Neural cell (in vitro differentiated cells): ENCODE results near the gene SERPINB5. TPM values are rescaled to one million over a fixed set of nuclear protein-coding genes. Genes with fewer than 3 reads are reported as not detected.

Source experiments
- H2AFZ ChIP-seq: fragments of 200-600, 300-800 bp; sonication (generic), shearing (Covaris generic); 2 replicates; pipeline ENCODE4 v1.6.0; 2014; ENCODE audit warnings: low read depth, mild to moderate bottlenecking, antibody characterized with exemption, low read length, moderate library complexity
- H3F3A ChIP-seq: fragments of 200-600 bp; shearing (Covaris generic); 2 replicates; pipeline ENCODE4 v1.6.1; 2016; ENCODE audit warnings: mild to moderate bottlenecking, moderate library complexity, mixed read lengths, antibody characterized with exemption, low read length; ENCODE audit not compliant: insufficient read depth, poor library complexity, severe bottlenecking
- H3K27ac ChIP-seq: fragments of 200-600, 300-800 bp; sonication (generic), shearing (Covaris generic); 2 replicates; pipeline ENCODE4 v1.5.1; 2014; ENCODE audit warnings: mild to moderate bottlenecking, low read length, moderate library complexity
- H3K27me3 ChIP-seq: fragments of 300-800, 200-600 bp; sonication (generic), shearing (Covaris generic); 2 replicates; pipeline ENCODE4 v1.6.0; 2014; ENCODE audit warnings: mild to moderate bottlenecking, low read depth, low read length, moderate library complexity; ENCODE audit not compliant: insufficient read depth
- H3K36me3 ChIP-seq: fragments of 300-800, 200-600 bp; sonication (generic), shearing (Covaris generic); 2 replicates; pipeline ENCODE4 v1.5.1; 2014; ENCODE audit warnings: mild to moderate bottlenecking, antibody characterized with exemption, low read length, moderate library complexity; ENCODE audit not compliant: insufficient read depth
- H3K4me2 ChIP-seq: fragments of 300-800, 200-600 bp; sonication (generic), shearing (Covaris generic); 2 replicates; pipeline ENCODE4 v1.6.0; 2014; ENCODE audit warnings: mild to moderate bottlenecking, low read length
- H3K4me3 ChIP-seq: fragments of 300-800, 200-600 bp; sonication (generic), shearing (Covaris generic); 2 replicates; pipeline ENCODE4 v1.5.1; 2014; ENCODE audit warnings: mild to moderate bottlenecking, low read length, moderate library complexity
- H3K79me2 ChIP-seq: fragments of 200-600 bp; shearing (Covaris generic); replicated peaks from 2 replicates; pipeline ENCODE4 v1.6.0; 2014; ENCODE audit warnings: mild to moderate bottlenecking, low read length, moderate library complexity; ENCODE audit not compliant: insufficient read depth
- H3K9ac ChIP-seq: fragments of 300-800, 200-600 bp; sonication (generic), shearing (Covaris generic); 2 replicates; pipeline ENCODE4 v1.6.1; 2016; ENCODE audit warnings: mild to moderate bottlenecking, low read length, mixed read lengths
- H3K9me2 ChIP-seq: fragments of 200-600 bp; shearing (Covaris generic); 2 replicates; pipeline ENCODE4 v1.6.1; 2016; ENCODE audit warnings: mild to moderate bottlenecking, low read length, mixed read lengths; ENCODE audit not compliant: insufficient read depth
- H3K9me3 ChIP-seq: fragments of 200-600, 300-800 bp; sonication (generic), shearing (Covaris generic); 2 replicates; pipeline ENCODE4 v1.6.1; 2016; ENCODE audit warnings: mild to moderate bottlenecking, mixed run types, low read length, moderate library complexity, mixed read lengths
- H4K20me1 ChIP-seq: fragments of 200-600 bp; shearing (Covaris generic); 2 replicates; pipeline ENCODE4 v1.6.1; 2016; ENCODE audit warnings: mild to moderate bottlenecking, mixed run types; ENCODE audit not compliant: insufficient read depth
- CTCF ChIP-seq: fragments of 450-650 bp; IDR thresholded peaks from 2 replicates; pipeline ENCODE4 v1.5.1; 2014; ENCODE audit warnings: antibody characterized with exemption, mild to moderate bottlenecking, moderate library complexity; ENCODE audit not compliant: poor library complexity, severe bottlenecking
- EP300 ChIP-seq: fragments of 450-650 bp; conservative IDR thresholded peaks from 2 replicates; pipeline ENCODE4 v1.6.1; 2014; ENCODE audit warnings: antibody characterized with exemption, mild to moderate bottlenecking, moderate library complexity; ENCODE audit not compliant: poor library complexity, severe bottlenecking
- EZH2 ChIP-seq: fragments of 200-600, 300-800 bp; shearing (Covaris generic), sonication (generic); IDR thresholded peaks from 2 replicates; pipeline ENCODE4 v1.6.1; 2014; ENCODE audit warnings: antibody characterized with exemption, low read length, borderline replicate concordance, mild to moderate bottlenecking; ENCODE audit not compliant: insufficient read depth, poor library complexity, severe bottlenecking
- MXI1 ChIP-seq: fragments of 450-650 bp; conservative IDR thresholded peaks from 2 replicates; pipeline ENCODE4 v1.6.1; 2014; ENCODE audit warnings: antibody characterized with exemption, mild to moderate bottlenecking; ENCODE audit not compliant: poor library complexity, severe bottlenecking
- POLR2AphosphoS5 ChIP-seq: IDR thresholded peaks from 2 replicates; pipeline ENCODE4 v1.6.1; 2012
- RAD21 ChIP-seq: fragments of 450-650 bp; conservative IDR thresholded peaks from 2 replicates; pipeline ENCODE4 v1.6.1; 2014; ENCODE audit warnings: antibody characterized with exemption, mild to moderate bottlenecking, moderate library complexity
- REST ChIP-seq: IDR thresholded peaks from 2 replicates; pipeline ENCODE4 v1.6.1; 2012; ENCODE audit warnings: borderline replicate concordance
- SMC3 ChIP-seq: fragments of 450-650 bp; conservative IDR thresholded peaks from 2 replicates; pipeline ENCODE4 v1.6.1; 2014; ENCODE audit warnings: antibody characterized with exemption, mild to moderate bottlenecking, moderate library complexity; ENCODE audit not compliant: poor library complexity
- TAF1 ChIP-seq: IDR thresholded peaks from 2 replicates; pipeline ENCODE4 v1.6.1; 2012; ENCODE audit warnings: low read depth
- polyA plus RNA-seq: library from polyadenylated mRNA; depleted of rRNA; stranded (reverse); fragments of >200 nt; gene quantifications from 2 replicates; pipeline ENCODE4 v1.2.3, GENCODE V29; 2014

Gene SERPINB5
- polyA plus RNA-seq, 1 donor from 2014 or later, result not detected

GRCh38 chr18:63440219-63440618 is 36.5 kb upstream of the SERPINB5 start:
- no peak overlapping the region for H2AFZ ChIP-seq
- no peak overlapping the region for H3K9ac ChIP-seq
- H3K27ac ChIP-seq, result no peak overlapping the region
- no peaks in the 10 kb centered on the region for H3F3A ChIP-seq
- H3K4me2 ChIP-seq, result no peak overlapping the region
- H4K20me1 ChIP-seq, result no peaks in the 10 kb centered on the region
- no peak overlapping the region for H3K4me3 ChIP-seq
- no peaks in the 10 kb centered on the region for H3K27me3 ChIP-seq
- TF ChIP-seq REST (no peak), SMC3 (no peak), RAD21 (no peak), TAF1 (no peak), MXI1 (no peak), POLR2AphosphoS5 (no peak)
- H3K36me3 ChIP-seq, result no peaks in the 10 kb centered on the region
- no peaks in the 10 kb centered on the region for H3K9me2 ChIP-seq
- H3K9me3 ChIP-seq, result no peaks in the 10 kb centered on the region
- H3K79me2 ChIP-seq, result no peaks in the 10 kb centered on the region

DNA sequence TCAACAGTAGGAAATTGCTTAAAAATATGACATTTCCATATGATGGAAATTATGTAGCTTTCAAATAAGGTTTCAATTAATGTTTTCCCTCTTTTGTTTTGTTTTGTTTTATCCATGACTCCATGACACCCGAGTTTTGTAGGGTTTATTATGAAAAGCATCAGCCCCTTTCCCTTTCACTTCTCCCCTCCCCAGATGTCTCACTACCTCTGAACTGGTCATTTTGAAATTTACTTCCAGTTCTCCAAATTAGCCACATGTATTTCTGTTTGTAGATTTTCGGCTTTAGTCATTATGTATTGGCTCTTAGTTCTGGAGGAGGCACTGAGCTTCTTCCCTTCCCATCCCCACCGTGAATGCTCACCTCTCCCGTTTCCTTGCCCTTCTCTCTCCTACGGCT is 35.9 kb upstream of the SERPINB5 start:
- no peak for TF ChIP-seq POLR2AphosphoS5
- TF ChIP-seq SMC3, result no peak
- H3K4me3 ChIP-seq, result no peak overlapping the region
- H3K27ac ChIP-seq, result no peak overlapping the region
- no peaks in the 10 kb centered on the region for H3K79me2 ChIP-seq
- no peaks in the 10 kb centered on the region for H3F3A ChIP-seq
- no peaks in the 10 kb centered on the region for H3K27me3 ChIP-seq
- no peaks in the 10 kb centered on the region for H4K20me1 ChIP-seq
- no peak overlapping the region for H3K4me2 ChIP-seq
- H3K9me3 ChIP-seq, result no peaks in the 10 kb centered on the region
- no peaks in the 10 kb centered on the region for H3K36me3 ChIP-seq
- H3K9me2 ChIP-seq, result no peaks in the 10 kb centered on the region
- no peak overlapping the region for H3K9ac ChIP-seq
- no peak overlapping the region for H2AFZ ChIP-seq

DNA sequence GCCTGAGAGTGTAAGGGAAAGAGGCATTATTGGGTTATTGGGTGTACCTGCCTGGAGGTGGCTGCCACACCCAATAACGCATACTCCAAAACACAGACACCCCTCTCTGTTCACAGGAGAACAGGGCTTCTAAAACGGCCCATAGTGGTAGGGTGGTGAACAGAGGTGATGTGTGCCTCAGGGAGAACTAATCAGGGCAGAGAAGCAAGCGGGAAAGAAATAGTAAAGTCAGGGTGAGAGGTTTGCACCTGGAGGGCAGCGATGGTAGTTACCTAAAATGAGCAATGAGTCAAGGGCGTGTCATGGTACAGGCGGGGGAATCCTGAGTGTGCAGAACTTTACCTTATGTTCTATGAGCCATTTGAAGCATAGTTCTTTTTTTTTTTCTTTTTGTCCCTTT is 32.9 kb upstream of the SERPINB5 start:
- Histone ChIP-seq H3K27ac (no peak overlapping the region), H4K20me1 (no peaks in the 10 kb centered on the region), H3K79me2 (no peaks in the 10 kb centered on the region), H3F3A (no peaks in the 10 kb centered on the region), H3K36me3 (no peaks in the 10 kb centered on the region), H3K9me2 (no peaks in the 10 kb centered on the region), H3K4me2 (no peak overlapping the region), H3K9ac (no peak overlapping the region), H3K4me3 (no peak overlapping the region), H3K9me3 (no peaks in the 10 kb centered on the region), H2AFZ (no peak overlapping the region), H3K27me3 (no peaks in the 10 kb centered on the region)
- TF ChIP-seq POLR2AphosphoS5 (no peak), CTCF (no peak), RAD21 (no peak), EZH2 (no peak), TAF1 (no peak), MXI1 (no peak), SMC3 (no peak), REST (no peak), EP300 (no peak)
